ENCODE measurements around the gene ZRANB1.

Gene ZRANB1

DNA sequence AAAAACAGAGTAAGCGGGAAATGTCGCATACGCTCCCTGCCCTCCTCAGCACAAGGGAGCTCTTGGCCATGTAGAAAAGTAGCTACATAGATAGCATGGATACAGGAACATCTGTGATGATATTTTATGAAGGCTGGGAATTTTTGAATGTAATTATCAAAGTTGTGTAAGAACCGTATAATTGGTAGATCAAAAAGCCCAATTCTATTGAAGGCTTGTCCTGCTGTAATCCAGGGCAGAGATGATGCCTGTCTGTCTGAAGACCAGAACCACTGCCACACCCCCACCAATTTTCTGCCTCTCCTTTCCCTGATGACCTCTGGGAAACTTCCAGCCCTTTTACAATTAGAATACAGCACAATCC, 51.4 kb downstream of the ZRANB1 start:
- DNase-seq (ENCODE audit: insufficient read length, low spot score) (no peak), FAIRE-seq (no peak)

- FAIRE-seq, result no peak
- no peak for DNase-seq (ENCODE audit: insufficient read length, low spot score)
These were observed 52.0 kb downstream of the ZRANB1 start for GRCh38 chr10:124993736-124994451.

DNA sequence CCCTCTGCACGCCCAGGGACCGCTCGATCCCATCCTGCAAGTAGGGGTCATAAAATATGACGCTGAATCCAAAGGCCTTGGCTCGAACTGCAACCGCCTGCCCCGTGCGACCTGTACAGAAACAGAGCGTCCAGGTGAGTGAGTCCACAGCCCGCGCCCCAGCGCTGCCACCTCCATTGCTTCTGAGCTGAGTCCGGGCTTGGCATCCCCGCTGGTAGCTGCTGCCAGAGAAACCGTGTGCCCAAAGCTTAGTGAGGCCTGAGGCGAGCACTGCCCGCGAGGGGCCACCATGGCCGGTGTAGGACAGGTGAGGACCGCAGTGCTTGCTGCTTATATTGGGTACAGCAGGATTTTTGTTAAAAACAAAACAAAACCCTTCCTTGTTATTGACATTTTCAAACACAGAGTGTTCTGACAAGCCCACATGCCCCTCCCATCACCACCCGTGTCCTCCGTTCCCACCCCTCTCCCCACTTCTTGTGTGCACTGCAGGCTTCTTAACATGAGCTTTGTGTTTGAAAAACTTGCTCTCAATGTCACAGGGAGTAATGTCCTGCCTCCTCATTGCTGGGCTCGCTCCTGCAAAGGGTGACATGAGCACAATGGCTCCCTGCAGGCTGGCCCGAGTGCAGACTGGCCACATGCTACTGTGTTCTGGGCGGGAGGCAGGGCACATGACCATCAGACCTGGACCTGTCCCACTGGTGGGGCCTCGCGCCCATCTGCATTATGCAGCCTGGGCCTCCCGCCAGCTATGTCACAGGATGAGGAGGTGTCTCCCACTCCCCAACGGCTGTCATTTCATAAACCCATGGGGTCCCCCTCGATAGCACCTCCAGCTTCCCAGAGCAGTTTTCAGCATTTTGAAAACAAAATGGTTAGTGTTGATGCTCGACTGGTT, 52.9 kb downstream of the ZRANB1 start:
- DNase-seq (ENCODE audit: insufficient read length, low spot score), result no peak
- FAIRE-seq, result no peak

- no peak for DNase-seq (ENCODE audit: insufficient read length, low spot score)
- no peak for FAIRE-seq
These were observed 53.7 kb downstream of the ZRANB1 start for GRCh38 chr10:124995605-124996004.

DNA sequence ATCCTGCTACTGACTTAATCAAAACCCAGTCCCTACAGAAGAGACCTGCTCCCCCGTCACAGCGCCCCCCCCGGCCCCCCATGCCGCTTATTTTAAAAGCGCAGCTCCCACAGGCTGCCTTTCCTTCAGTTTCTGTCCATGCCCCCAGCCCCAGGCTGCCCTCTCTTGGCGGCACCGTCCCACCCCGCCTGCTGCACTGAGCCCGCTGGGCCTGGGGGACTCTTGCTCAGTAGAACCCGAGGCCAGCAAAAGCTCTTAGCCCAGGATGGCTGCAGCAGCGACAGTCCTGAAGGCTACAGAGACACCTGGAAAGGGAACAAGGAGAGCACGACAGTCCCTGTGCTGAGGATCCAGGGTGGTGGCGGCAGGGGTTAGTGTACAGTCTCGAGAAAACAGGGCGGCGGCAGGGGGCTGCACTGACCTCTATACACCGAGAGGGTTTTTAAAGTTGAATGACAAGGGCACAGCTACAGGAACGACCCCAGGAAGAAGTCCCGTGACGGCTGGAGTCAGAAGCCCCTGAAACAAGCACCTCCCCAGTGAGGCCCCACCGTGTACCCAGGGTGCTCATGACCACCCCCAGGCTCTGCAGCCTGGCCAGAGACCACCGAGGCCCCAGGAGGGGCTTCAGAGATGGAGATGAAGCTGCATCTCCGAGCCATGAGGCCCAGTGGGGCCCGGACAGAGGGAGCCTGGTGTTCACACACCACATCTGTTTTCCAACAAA, 54.4 kb downstream of the ZRANB1 start:
- FAIRE-seq (no peak), DNase-seq (ENCODE audit: insufficient read length, low spot score) (no peak)

DNA sequence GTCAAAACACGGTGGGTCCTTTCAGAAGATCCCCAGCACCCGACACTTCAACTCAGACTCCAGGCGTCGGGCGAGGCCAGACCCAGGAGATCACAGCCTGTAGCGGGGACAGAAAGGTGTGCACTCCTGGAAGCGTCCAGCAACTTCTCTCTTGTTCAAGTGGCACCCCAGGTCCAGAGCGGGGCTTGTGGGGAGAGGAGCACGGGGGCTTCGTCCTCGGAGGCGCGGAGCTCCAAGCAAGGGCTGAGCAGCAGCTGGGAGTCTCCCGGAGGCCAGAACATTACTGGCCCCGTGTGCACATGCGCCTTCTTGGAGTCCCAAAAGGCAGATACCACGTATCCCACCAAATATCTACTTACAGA, 54.9 kb downstream of the ZRANB1 start:
- FAIRE-seq (no peak), DNase-seq (ENCODE audit: insufficient read length, low spot score) (no peak)

DNA sequence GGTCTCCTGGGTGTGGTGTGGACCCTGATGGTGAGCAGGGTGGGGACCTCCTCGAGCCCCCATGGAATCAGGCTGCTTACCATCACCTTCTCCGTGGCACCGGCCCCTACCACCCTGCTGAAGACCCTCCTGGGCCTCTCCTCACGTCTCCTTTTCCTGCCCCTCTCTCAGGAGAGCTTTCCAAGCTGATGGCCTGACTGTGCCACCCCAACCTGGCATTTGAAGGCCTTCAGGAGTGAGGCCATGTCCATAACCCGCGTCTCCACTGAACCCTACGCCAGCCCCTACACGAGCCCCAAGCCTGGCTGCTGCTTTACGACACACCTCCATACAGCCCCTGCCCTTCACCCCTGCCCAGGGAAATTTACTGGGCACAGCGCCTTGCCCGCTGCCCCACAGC, 55.4 kb downstream of the ZRANB1 start:
- DNase-seq (ENCODE audit: insufficient read length, low spot score) (no peak), FAIRE-seq (no peak)

DNA sequence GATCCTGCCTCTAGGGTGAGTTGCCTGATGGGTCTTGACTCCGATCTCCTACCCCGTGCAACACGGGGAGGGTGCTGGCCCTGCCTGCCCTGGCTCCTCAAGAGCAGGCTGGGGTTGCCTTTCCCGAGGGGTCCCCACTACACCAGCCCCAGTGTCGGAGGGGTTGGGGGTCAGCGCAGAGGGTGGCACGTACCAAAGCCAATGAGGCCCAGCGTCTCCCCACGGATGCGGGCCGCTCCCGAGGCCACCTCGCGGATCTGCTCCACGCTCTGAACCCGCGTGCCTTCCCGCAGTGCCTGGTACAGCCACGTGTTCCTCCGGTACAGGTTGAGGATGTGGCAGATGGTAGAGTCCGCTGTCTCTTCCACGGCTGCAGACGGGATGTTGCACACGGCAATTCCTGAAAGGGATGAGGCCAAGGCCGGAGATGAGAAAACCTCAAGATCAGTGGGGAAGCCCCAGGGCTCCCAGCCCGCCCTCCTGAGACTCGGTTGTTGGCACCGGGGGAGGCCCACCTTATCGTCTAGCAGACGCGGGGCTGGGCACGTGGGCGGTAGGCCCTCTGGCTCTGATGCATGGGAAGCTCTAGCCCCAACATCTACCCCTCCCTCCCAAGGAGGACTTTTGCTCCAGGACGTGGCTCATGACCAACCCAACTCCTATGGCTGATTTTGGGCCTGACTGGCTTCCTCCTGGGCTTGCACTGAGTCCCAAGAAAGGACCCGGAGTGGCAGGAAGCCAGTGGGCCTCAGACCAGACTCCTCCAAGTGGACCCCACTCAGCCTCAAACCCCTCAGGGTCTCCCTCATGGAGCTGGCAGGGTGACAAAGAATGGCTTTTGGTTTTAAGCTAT, 56.1 kb downstream of the ZRANB1 start:
- FAIRE-seq (no peak), DNase-seq (ENCODE audit: insufficient read length, low spot score) (no peak)

GRCh38 chr10:124998624-124999291, 56.8 kb downstream of the ZRANB1 start:
- DNase-seq (ENCODE audit: insufficient read length, low spot score) (no peak), FAIRE-seq (no peak)

DNA sequence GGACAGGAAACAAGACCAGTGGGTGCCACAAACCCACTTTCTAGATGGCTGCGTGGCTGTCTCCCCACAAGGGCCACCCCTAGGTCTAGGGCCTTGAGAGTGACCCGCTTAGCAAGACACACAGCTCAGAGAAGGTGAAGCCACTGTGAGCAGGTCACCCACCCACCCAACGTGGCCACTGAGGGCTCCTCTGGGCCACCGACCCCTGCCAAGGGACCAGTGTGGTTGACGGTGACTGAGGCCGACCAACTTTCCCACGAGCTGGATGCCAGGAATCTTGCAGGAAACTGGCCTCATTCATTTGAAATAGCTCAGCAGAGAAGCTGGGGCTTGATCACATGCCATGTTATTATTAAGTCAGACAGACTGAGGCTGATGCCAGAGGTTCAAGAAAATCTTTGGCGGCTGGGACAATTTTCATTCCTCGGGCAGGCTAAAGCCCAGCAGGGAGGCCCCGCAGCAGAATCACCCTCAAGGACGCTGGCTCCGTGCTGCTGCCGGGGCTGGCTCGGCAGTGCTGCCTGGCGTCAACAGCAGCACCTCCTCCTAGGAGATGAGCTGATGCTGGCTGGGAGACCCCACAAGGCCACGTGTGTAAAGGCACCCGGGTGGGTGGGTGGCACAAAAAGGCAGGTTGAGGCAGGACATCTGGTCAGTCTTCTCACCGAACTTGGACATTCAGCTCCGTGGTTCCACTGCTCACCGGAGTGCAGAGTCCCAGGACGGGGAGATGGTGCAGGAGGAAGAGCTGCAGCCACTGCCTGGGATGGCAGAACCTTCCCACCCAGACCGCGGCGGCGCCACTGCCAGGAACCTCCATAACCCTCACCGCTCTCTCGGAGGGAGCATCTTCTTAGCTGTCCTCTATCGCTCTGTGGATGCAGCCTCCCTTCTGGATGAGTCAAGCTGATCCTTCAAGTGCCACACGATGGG, 57.8 kb downstream of the ZRANB1 start:
- DNase-seq (ENCODE audit: insufficient read length, low spot score) (no peak), FAIRE-seq (no peak)

DNA sequence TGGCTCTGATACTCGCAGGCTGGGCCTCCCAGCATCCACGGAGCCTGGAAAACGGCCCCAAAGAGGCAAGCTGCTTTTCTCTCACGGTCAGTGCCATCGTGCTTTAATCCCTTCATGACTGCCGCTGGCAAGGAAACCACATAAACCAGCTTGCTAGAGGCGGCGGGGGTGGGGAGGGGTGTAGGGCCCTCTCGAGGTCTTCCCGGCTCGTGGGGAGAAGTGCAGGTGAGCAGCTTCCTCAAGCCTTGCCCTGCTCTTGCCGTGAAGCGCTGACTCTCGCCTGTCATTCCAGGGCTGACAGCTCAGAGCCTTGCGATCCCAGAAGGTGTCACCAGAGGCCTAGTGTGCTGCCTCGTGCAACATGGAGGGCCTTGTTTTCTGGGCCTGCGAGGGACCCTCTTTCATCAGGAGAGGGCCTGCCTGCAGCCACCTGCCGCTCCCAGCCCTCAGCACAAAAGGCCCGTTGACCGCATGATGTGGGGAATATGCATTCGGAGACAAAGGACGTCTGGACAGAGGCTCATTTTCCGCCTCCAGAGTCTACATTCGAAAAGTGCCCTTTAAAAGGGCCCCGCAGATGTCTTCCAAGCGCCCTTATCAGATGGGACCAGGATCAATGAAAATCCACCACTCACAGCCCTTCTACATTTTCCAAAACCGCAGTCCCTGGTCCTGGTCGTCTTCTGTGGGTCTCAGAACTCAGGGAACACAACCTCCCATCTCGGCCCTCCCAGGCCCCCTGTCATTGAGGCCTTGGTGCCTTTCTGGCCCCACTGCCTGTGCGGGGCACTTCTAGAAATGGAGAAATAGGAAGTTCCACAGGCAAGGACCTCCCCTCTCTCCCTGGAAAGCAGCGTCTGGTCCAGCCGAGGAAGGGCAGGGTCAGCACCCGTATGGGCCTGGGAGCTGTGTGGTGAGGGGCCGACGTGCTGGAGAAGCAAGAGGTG, 58.7 kb downstream of the ZRANB1 start:
- DNase-seq (ENCODE audit: insufficient read length, low spot score) (no peak), FAIRE-seq (no peak)

DNA sequence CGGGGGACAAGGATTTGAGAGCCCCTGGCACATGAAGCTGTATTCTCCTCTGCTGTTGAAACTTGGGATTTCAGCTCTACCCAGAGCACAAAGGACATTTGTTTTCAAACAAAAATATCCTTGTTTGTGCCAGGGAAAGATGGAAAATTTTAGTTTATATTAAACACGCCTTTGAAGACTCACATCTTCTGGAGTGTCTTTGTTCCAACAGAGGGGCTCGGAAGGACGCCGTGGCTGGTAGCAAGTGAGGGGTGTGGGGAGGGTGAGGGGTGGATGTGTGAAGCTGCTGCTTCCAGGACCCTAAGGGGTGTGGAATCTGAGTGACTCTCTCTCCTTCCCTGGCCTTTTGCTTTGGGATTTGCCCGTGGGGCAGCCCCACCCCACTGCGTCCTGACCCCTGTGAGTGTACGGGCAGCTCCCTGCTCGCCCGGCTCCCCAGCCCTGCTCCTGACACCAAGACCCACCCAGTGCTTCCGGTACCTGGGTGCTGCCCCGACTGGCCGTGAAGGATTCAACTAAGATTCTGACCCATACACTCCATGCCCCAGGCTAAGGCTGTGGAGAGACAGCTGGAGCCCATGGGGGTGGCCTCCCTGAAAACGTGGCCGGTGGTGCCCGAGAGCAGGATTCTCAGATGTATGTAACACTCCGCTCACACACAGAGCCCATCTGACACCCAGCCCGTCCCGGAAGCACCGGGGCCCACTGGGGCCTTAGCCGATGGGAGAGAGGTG, 59.6 kb downstream of the ZRANB1 start:
- no peak for FAIRE-seq
- no peak for DNase-seq (ENCODE audit: insufficient read length, low spot score)

DNA sequence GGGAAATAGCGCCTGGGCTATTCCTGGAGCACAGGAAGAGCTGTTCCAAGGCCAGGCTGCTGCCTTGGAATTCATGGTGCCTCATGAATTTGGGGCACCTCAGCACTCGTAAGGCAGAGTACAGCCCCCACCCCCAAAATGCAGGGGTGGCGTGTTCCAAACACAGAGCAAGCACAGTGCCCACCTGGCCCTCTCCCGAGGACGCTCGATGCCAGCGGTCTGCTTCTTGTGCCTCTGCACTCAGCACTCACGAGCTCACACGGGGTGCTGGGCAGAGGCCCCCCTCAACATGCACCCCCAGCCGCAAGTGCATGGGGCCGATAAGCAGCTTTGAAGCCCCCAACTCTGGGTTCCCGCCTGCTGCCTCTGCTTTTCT, 60.1 kb downstream of the ZRANB1 start:
- FAIRE-seq (no peak), DNase-seq (ENCODE audit: insufficient read length, low spot score) (no peak)

DNA sequence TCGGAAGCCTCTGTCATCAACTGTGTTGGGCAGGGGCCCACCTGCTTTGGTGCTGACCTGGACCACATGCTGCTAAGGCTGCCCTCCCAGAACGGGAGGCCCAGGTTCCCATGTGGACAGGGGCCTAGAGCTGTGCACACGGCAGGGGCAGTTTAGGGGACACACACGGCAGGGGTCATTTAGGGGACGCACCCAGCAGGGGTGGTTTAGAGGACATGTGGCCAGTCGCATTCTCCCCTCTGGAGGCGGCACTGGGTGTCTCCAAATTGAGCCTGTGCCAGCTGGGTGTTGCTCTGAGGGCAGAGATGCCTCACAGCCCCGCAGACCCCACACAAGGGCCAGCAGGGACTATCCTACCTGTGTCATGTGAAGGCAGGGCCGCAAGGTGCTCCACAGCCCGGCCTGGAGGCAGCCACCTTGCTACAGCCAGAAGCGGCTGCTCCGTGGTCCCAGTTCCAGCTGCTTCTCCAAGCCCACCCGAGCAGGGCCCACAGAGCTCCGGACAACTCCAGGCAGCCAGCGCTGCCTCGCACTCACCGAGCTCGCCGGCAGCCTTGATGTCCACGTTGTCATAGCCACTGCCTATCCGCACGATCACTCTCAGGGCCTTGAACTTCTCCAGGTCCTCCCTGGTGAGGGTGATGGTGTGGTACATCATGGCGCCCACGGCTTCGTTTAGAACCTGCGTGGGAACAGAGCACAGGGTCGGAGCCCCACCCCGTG, 60.7 kb downstream of the ZRANB1 start:
- FAIRE-seq (no peak), DNase-seq (ENCODE audit: insufficient read length, low spot score) (no peak)

DNA sequence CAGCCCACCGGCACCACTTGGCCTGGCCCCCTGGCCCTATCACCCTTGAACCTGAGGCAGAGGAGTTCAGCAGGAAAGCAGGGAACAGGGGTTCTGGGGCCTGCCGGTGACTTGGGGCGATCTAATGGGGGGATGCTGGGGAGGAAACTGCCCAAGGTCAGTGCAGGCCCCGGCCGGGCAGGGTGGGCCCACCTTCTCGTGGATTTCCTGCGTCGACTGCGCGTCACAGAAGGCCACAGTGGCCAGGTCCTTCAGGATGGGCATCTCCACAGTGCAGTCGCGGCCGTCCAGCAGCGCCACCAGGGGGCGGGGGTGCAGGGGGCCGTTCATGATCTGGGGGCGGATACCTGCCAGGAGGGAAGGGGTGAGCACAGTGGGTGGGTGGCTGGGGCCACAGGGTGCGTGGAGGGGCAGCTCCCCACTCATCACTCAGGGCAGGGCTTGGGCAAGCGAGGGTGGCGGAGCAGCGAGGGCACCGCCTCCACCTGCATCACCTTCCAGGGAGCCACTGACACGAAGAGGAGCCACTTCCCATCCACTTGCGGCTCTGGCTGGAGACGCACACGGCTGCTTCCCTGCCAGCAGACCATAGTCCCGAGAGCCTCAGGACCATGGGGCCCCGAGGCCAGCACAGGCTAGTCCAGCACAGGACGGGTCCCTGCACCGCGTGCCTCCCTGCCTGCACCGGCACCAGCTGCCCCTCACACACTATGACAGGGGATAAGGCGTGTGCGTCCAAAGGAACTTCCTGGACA, 61.4 kb downstream of the ZRANB1 start:
- FAIRE-seq (no peak), DNase-seq (ENCODE audit: insufficient read length, low spot score) (no peak)

DNA sequence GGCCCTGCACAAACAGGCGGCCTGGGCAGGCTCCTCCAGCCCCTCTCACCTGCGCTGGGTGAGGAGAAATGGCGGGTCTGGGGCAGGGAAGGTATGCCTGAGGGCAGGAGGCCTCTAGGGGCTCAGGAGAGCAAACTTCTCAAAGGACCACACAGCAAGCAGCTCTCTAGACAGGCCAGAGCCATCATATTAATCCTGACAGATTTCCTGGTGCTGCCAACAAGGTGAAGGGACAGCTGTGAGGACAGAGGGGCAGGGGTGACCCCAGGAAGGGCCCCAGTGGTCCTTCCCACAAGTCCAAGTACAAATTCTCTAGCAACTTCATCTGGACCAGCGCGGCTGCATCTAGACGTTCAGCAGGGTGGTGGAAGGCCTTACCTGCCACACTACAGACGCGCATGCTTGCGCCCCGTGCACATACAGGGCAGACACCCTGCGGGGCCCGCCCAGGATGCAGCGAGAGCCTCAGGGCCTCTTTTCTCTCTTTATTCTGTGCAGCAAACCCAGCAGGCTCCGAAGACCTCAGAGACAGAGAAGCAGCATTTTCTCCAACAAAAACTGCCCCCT, 62.1 kb downstream of the ZRANB1 start:
- FAIRE-seq, result no peak

More for the DNA sequence above, 62.1 kb downstream of the ZRANB1 start:
- DNase-seq (ENCODE audit: insufficient read length, low spot score), result no peak
